Measurements from ENCODE around the gene KCNJ3. TPM values are rescaled to one million over a fixed set of nuclear protein-coding genes. Genes with fewer than 3 reads are reported as not detected.

The KCNJ3 gene
- polyA plus RNA-seq, 2 of the 4 experiments (the other 2 are of a cell fraction), result not detected

DNA sequence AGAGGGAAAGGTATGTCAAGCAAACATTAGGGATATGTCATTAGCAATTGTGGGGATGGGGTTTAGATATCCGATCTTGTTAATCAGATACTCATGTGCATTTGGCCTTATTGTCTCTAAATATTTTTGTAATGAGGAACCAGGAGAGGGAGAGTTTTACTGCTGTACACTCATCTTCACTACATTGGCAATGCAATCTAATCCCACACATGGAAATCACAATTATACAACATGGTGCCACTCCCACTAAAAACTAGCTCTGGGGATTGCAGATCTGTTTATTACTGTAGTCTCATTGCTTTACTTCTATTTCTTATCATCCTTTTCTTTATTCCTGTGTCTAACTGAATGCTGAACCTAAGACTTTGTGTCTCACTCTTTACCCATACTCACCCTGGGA is 39.6 kb upstream of the KCNJ3 start:
- ChIA-PET CTCF (no interaction called here), POLR2A (no interaction called here)
- Histone ChIP-seq H3K4me1 (no peaks in the 10 kb centered on the region), H3K4me2 (no peak overlapping the region), H3K9me3 (no peaks in the 10 kb centered on the region), H3K4me3 (no peak overlapping the region), H3K27ac (no peak overlapping the region)
- 57% methylated on average over 1 of the region's 1 CpG for WGBS (ENCODE audit: missing lambda C conversion rate)
- DNase-seq (ENCODE audit: low read depth in 1 of 2, low spot score in 1 of 2) (no peak), ATAC-seq (no peak), FAIRE-seq (no peak)
- TF ChIP-seq RFX5 (IDR thresholded peaks at IDR 0.05) (no peak), EHF (CRISPR knock-in tag; IDR thresholded peaks at IDR 0.05) (no peak), ATOH8 (CRISPR knock-in tag; IDR thresholded peaks at IDR 0.05; ENCODE audit: low read depth) (no peak)

GRCh38 chr2:154664248-154664647 is 34.2 kb upstream of the KCNJ3 start:
- H3K9me3 ChIP-seq, result no peaks in the 10 kb centered on the region
- ATAC-seq, result no peak
- CTCF ChIA-PET, result no interaction called here
- DNase-seq (ENCODE audit: low read depth in 1 of 2, low spot score in 1 of 2), result no peak
- POLR2A ChIA-PET, result no interaction called here
- FAIRE-seq, result no peak
- H3K4me3 ChIP-seq, result no peak overlapping the region
- no peaks in the 10 kb centered on the region for H3K4me1 ChIP-seq
- no peak overlapping the region for H3K27ac ChIP-seq
- H3K4me2 ChIP-seq, result no peak overlapping the region
- TF ChIP-seq RCOR1 (IDR thresholded peaks at IDR 0.05; ENCODE audit: low read depth, low read length), result no peak
- TF ChIP-seq KDM1A (IDR thresholded peaks at IDR 0.05; ENCODE audit: low read depth), result no peak

DNA sequence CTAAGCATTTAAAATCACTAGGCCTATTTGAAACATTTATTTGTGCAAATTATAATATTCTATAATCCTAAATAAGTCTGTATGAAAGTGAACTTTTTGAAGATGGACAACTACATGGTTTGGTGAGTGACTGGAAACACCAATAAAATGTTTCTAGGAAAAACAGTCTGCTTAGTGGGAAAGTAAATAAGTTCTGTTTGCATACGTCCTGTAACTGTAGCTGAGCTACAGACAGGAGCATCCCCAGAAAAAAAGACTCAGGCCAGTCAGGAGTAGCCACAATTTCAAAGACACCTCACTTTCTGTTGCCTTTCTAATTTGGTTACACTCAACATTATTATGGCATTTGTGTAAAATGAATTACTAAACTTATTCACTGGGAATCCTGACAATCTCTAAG is 28.4 kb upstream of the KCNJ3 start:
- Histone ChIP-seq H3K9me3 (no peaks in the 10 kb centered on the region), H3K4me3 (no peak overlapping the region), H3K4me2 (no peak overlapping the region), H3K27ac (no peak overlapping the region), H3K4me1 (no peaks in the 10 kb centered on the region)
- ATAC-seq (no peak), FAIRE-seq (no peak), DNase-seq (ENCODE audit: low read depth in 1 of 2, low spot score in 1 of 2) (no peak)
- CTCF ChIA-PET, result no interaction called here
- 50% methylated on average over 1 of the region's 1 CpG for WGBS (ENCODE audit: missing lambda C conversion rate)
- TF ChIP-seq EHF (CRISPR knock-in tag; IDR thresholded peaks at IDR 0.05), result no peak
- TF ChIP-seq RAD21 (conservative IDR thresholded peaks at IDR 0.05 in 1 of 2, IDR thresholded peaks at IDR 0.05 in 1 of 2), result no peak
- TF ChIP-seq USF2 (IDR thresholded peaks at IDR 0.05), result no peak
- no peak for TF ChIP-seq MAFK (IDR thresholded peaks at IDR 0.05; ENCODE audit: partially characterized antibody)
- no peak for TF ChIP-seq CEBPB (IDR thresholded peaks at IDR 0.05)
- no peak for TF ChIP-seq NFE2L2 (conservative IDR thresholded peaks at IDR 0.05; ENCODE audit: low read length)
- TF ChIP-seq MYC (IDR thresholded peaks at IDR 0.05; ENCODE audit: borderline replicate concordance, low read length), result no peak
- TF ChIP-seq POLR2A (IDR thresholded peaks at IDR 0.05; ENCODE audit: low read length), result no peak
- TF ChIP-seq E2F6 (IDR thresholded peaks at IDR 0.05; ENCODE audit: borderline replicate concordance, low read depth), result no peak
- POLR2A ChIA-PET, result no interaction called here

DNA sequence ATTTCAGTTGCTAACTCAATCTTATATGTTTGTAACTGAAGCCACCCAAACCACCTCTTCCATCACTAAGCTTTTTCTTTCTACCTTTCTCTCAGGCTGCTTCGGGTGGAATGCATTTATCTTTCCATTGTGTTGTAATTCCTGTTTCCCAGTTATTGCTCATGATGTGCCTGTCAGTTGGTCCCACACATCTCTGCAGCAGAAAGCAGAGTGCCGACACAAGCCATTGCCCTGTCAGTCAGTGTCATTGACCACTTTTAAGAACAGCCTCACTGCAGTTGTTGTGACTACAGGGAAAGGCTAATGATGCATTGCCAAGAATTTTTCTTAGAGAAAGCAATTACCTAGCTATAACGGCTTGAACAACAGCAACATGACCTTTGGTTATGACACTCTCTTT is 24.8 kb upstream of the KCNJ3 start:
- Histone ChIP-seq H3K4me3 (no peak overlapping the region), H3K27ac (no peak overlapping the region), H3K9me3 (no peaks in the 10 kb centered on the region), H3K4me2 (no peak overlapping the region), H3K4me1 (no peaks in the 10 kb centered on the region)
- ATAC-seq (no peak), FAIRE-seq (no peak), DNase-seq (ENCODE audit: low read depth in 1 of 2, low spot score in 1 of 2) (no peak)
- POLR2A ChIA-PET, result no interaction called here
- CTCF ChIA-PET, result no interaction called here
- TF ChIP-seq MYC (IDR thresholded peaks at IDR 0.05; ENCODE audit: borderline replicate concordance, low read length) (no peak), FOSL2 (IDR thresholded peaks at IDR 0.05) (no peak), FOSL2 (CRISPR knock-in tag; IDR thresholded peaks at IDR 0.05) (no peak), RFX5 (IDR thresholded peaks at IDR 0.05) (no peak)
- 51% methylated on average over 3 of the region's 3 CpGs for WGBS (ENCODE audit: missing lambda C conversion rate)

GRCh38 chr2:154677401-154677800 is 21.1 kb upstream of the KCNJ3 start:
- CTCF ChIA-PET, result no interaction called here
- 74% methylated on average over 3 of the region's 3 CpGs for WGBS (ENCODE audit: missing lambda C conversion rate)
- Histone ChIP-seq H3K4me2 (no peak overlapping the region), H3K4me1 (no peaks in the 10 kb centered on the region), H3K4me3 (no peak overlapping the region), H3K9me3 (no peaks in the 10 kb centered on the region), H3K27ac (no peak overlapping the region)
- no peak for FAIRE-seq
- POLR2A ChIA-PET, result no interaction called here
- ATAC-seq, result no peak
- no peak for DNase-seq (ENCODE audit: low read depth in 1 of 2, low spot score in 1 of 2)
- no peak for TF ChIP-seq RFX5 (IDR thresholded peaks at IDR 0.05)
- no peak for TF ChIP-seq JUNB (IDR thresholded peaks at IDR 0.05)
- no peak for TF ChIP-seq HOXB13 (CRISPR knock-in tag; IDR thresholded peaks at IDR 0.05; ENCODE audit: low read depth)
- no peak for TF ChIP-seq ESRRA (IDR thresholded peaks at IDR 0.05; ENCODE audit: borderline replicate concordance, low read length)
- no peak for TF ChIP-seq ATOH8 (CRISPR knock-in tag; IDR thresholded peaks at IDR 0.05; ENCODE audit: low read depth)
- no peak for TF ChIP-seq RAD21 (conservative IDR thresholded peaks at IDR 0.05 in 1 of 2, IDR thresholded peaks at IDR 0.05 in 1 of 2)
- TF ChIP-seq HEYL (CRISPR knock-in tag; IDR thresholded peaks at IDR 0.05), result no peak
- TF ChIP-seq BHLHE40 (IDR thresholded peaks at IDR 0.05; ENCODE audit: low read depth, low read length), result no peak
- TF ChIP-seq NPAS2 (CRISPR knock-in tag; IDR thresholded peaks at IDR 0.05; ENCODE audit: borderline replicate concordance), result no peak
- no peak for TF ChIP-seq JUN (IDR thresholded peaks at IDR 0.05)
- TF ChIP-seq KDM1A (IDR thresholded peaks at IDR 0.05; ENCODE audit: low read depth), result no peak
- no peak for TF ChIP-seq CHD2 (IDR thresholded peaks at IDR 0.05; ENCODE audit: low read length, partially characterized antibody)
